Transverse colon (tissue), 4 donors: ENCODE data around the gene ST8SIA1.

ENCODE experiments used
- EP300 ChIP-seq: sonication (generic); formaldehyde crosslinking; IDR thresholded peaks from one replicate; pipeline ENCODE4 v1.6.1; 2017; ENCODE audit warnings: antibody characterized with exemption, low read depth
- POLR2A ChIP-seq: fragments of 450-650 bp; IDR thresholded peaks from one replicate; pipeline ENCODE4 v1.6.1; 2016; ENCODE audit warnings: antibody characterized with exemption, mild to moderate bottlenecking, moderate library complexity
- POLR2AphosphoS5 ChIP-seq, 3 donors: sonication (generic); formaldehyde crosslinking; IDR thresholded peaks; one replicate each; pipeline ENCODE4 v1.6.1; 2016; ENCODE audit warnings: antibody characterized with exemption in 3 of 3
- TF ChIP-seq, protein P1 (sequence below), 5 experiments: fragments of 200-600 bp in 3 of 5; fragments of 450-650 bp in 2 of 5; sonication (generic) in 3 of 5; IDR thresholded peaks; 1 replicate in 2 of 5; 2 replicates in 3 of 5; pipeline ENCODE4 v1.5.1; 2016 to 2017; ENCODE audit warnings: antibody characterized with exemption in 5 of 5, inconsistent platforms in 3 of 5, mild to moderate bottlenecking in 2 of 5, moderate library complexity in 1 of 5

DNA sequence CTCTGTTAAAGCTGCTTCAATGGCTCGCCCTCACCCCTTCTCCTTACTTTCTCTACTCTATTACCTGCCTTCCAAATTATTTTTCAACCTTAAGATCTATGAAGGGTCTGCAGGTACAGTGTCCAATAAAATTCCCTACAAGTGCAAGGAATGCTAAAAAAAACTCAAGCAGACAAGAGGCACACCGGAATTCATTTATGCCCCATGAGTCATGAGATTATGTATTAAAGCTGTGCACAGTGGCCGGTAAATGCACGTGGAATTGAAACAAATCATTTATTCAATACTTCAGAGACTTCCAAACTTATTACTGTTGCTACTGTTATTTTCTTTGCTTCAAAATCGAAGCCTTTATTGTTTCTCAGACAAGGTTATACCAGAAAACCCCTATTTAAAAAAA lies 68.4 kb downstream of the ST8SIA1 start:
- no peak for TF ChIP-seq POLR2A
- TF ChIP-seq, protein P1, sequence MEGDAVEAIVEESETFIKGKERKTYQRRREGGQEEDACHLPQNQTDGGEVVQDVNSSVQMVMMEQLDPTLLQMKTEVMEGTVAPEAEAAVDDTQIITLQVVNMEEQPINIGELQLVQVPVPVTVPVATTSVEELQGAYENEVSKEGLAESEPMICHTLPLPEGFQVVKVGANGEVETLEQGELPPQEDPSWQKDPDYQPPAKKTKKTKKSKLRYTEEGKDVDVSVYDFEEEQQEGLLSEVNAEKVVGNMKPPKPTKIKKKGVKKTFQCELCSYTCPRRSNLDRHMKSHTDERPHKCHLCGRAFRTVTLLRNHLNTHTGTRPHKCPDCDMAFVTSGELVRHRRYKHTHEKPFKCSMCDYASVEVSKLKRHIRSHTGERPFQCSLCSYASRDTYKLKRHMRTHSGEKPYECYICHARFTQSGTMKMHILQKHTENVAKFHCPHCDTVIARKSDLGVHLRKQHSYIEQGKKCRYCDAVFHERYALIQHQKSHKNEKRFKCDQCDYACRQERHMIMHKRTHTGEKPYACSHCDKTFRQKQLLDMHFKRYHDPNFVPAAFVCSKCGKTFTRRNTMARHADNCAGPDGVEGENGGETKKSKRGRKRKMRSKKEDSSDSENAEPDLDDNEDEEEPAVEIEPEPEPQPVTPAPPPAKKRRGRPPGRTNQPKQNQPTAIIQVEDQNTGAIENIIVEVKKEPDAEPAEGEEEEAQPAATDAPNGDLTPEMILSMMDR (IDR thresholded peaks at IDR 0.05) = no peak
- no peak for TF ChIP-seq EP300
- no peak for TF ChIP-seq POLR2AphosphoS5 (IDR thresholded peaks at IDR 0.05)
